ENCODE results near the gene SMAD3.
"Not testable (repeated sequence)": the region's sequence is repeated elsewhere in the genome, so short reads cannot be mapped to it uniquely, and the experiment has no call there.

SMAD3 gene

GRCh38 chr15:67065531-67066005 lies at the start of gene SMAD3:
SMAD3 (plus strand) TSS chr15:67065602; CDS start chr15:67066155, 553 bp downstream.
- DNase-seq: peak; percentile 72 to 80

GRCh38 chr15:67017311-67017710 lies 48.1 kb upstream of the SMAD3 start:
- no peak for DNase-seq

GRCh38 chr15:67018026-67018425 lies 47.4 kb upstream of the SMAD3 start:
- DNase-seq: no peak

GRCh38 chr15:67018441-67018840 lies 47.0 kb upstream of the SMAD3 start:
- no peak for DNase-seq

GRCh38 chr15:67019069-67019468 lies 46.3 kb upstream of the SMAD3 start:
- DNase-seq: no peak

GRCh38 chr15:67019884-67020520 lies 45.4 kb upstream of the SMAD3 start:
- DNase-seq: no peak

GRCh38 chr15:67020668-67021067 lies 44.7 kb upstream of the SMAD3 start:
- not testable (repeated sequence) for DNase-seq

GRCh38 chr15:67021455-67021854 lies 43.9 kb upstream of the SMAD3 start:
- DNase-seq: no peak

- no peak for DNase-seq
Measured at GRCh38 chr15:67022587-67023105, 42.8 kb upstream of the SMAD3 start.

GRCh38 chr15:67023517-67024313 lies 41.7 kb upstream of the SMAD3 start:
- DNase-seq: no peak

GRCh38 chr15:67024314-67024997 lies 40.9 kb upstream of the SMAD3 start:
- peak; percentile 34 to 64 for DNase-seq

- no peak for DNase-seq
Measured at GRCh38 chr15:67024998-67025368, 40.4 kb upstream of the SMAD3 start.

- no peak for DNase-seq
Measured at GRCh38 chr15:67025719-67026609, 39.4 kb upstream of the SMAD3 start.

GRCh38 chr15:67026610-67026967 lies 38.8 kb upstream of the SMAD3 start:
- no peak for DNase-seq

- DNase-seq: not testable (repeated sequence)
Measured at GRCh38 chr15:67028440-67028839, 37.0 kb upstream of the SMAD3 start.

- DNase-seq: no peak
Measured at GRCh38 chr15:67030036-67030762, 35.2 kb upstream of the SMAD3 start.

GRCh38 chr15:67031331-67031730 lies 34.1 kb upstream of the SMAD3 start:
- DNase-seq: no peak

- DNase-seq: no peak
Measured at GRCh38 chr15:67032608-67033007, 32.8 kb upstream of the SMAD3 start.

GRCh38 chr15:67033012-67033411 lies 32.4 kb upstream of the SMAD3 start:
- peak; percentile 30 to 48 for DNase-seq

- DNase-seq: peak; percentile 28 to 35
Measured at GRCh38 chr15:67033571-67034044, 31.8 kb upstream of the SMAD3 start.

- DNase-seq: no peak
Measured at GRCh38 chr15:67035886-67036285, 29.5 kb upstream of the SMAD3 start.

Measured in activated CD4-positive, alpha-beta T cell treated with anti-CD3 and anti-CD28 coated beads, Interleukin-2, amount 50 U/mL, for 48 hours (primary cell).